PC-9 (cell line): Measurements from ENCODE around the gene NVL.

Source experiments
- CTCF ChIP-seq: fragments of 200-600 bp; sonication (generic); conservative IDR thresholded peaks from 2 replicates; pipeline ENCODE4 v1.6.1; 2017; ENCODE audit warnings: mixed run types, antibody characterized with exemption, mild to moderate bottlenecking, moderate library complexity
- EZH2 ChIP-seq: fragments of 200-600 bp; sonication (generic); IDR thresholded peaks from 2 replicates; pipeline ENCODE4 v1.8.0; 2017; ENCODE audit warnings: antibody characterized with exemption, low read depth

DNA sequence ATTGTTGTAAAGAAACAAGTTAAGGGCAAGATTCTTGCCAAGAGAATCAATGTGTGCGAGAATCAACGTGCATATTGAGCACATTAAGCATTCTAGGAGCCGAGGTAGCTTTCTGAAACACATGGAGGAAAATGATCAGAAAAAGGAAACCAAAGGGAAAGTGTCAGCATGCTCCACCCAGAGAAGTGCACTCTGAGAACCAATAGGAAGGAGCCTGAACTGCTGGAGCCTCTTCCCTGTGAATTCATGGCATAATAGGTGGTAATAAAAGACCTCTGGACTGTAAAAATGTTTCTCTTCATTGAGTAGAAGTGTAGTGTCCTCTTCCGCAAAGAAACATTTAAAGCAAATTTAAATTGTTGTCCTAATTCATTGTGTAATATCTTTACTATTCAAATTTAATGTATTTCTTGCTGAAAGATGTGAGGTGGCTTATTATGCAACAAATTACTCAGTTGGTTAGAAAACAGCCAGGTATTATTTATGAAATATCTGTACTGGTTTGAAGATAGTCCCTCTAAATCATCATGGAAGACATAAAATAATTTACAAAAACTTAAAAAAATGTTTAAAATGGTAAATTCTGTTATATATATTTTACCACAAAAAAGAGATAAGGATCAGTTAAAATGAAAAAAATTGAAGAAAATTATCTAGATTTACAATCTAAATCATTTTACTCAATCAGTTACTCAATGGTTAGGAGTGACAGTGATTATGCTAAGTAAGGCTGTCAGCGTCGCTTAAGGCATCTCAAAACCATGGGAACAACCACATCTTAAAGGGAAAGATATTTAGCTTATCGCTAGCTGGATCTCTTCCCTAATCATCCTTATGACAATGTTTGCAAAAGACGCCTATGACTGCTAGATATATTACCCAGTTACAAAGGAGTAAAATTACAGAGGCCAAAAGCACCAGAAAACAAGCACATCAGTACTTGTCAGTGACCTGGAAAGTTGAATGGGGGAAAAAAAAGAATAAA is 31.3 kb downstream of the NVL start:
- no peak for TF ChIP-seq CTCF
- TF ChIP-seq EZH2: no peak
